Measurements from ENCODE around the gene DNM2. TPM values are rescaled to one million over a fixed set of nuclear protein-coding genes. Genes with fewer than 3 reads are reported as not detected.
A peak's percentile ranks its signal among the peaks of the same experiment; 100 is the strongest.

The DNM2 gene
- total and polyA plus RNA-seq, 2 of the 13 experiments (the other 11 are each of a cell fraction or from before 2014, with no cell fraction given) = 41.7 to 59.8 TPM

DNA sequence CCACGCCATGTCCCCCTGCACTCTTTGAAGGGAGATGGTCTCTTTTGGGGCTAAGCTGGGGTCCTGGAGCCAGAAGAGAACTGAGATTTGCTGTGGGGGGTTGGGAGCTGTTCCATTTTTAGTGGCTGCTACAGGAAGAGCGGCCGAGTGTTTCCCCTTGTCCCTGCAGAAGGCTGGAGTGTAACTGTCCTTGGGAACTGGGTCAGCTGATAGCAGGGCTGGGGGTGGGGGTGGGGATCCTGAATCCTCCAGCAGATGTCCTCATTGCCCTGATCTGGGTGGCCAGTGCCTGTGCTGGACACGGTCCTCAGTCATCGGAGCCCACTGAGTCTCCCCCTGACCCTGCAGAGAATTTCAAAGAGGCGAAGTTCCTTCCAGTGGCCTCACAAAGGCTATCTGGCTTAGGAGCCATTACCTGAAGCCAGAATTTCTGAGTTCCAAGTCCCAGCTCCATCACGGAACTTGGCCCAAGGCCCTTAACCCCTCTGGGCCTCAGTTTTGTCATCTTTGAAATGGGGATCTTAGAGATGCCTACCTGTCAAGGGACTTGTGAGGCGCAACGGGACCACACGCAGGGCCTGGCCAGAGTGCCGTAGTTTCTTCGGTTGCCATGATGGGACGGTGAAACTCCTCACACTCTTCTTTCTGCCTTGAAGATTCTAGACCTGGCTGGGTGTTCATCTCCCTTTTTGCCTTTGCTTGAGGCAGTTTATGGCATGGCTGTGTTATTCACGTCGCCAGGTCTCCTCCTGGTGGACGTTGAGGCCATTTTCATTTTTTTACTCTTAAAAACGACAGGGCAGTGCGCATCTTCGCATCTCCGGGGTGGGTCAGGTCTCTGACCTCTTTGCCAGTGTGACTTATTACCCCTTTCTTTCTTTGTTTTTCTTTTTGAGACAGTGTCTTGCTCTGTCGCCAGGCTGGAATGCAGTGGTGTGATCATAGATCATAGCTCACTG, 51.9 kb downstream of the DNM2 start (continued):
- TF ChIP-seq KDM5B (CRISPR knock-in tag; IDR thresholded peaks at IDR 0.05; ENCODE audit: borderline replicate concordance) = no peak
- TF ChIP-seq ZNF205 (CRISPR knock-in tag; IDR thresholded peaks at IDR 0.05) = no peak
- no peak for TF ChIP-seq ZNF383 (CRISPR knock-in tag; IDR thresholded peaks at IDR 0.05; ENCODE audit: borderline replicate concordance)
- no peak for TF ChIP-seq SALL2 (CRISPR knock-in tag; IDR thresholded peaks at IDR 0.05)
- TF ChIP-seq SNAI1 (CRISPR knock-in tag; IDR thresholded peaks at IDR 0.05; ENCODE audit: borderline replicate concordance) = no peak
- TF ChIP-seq, protein P1, sequence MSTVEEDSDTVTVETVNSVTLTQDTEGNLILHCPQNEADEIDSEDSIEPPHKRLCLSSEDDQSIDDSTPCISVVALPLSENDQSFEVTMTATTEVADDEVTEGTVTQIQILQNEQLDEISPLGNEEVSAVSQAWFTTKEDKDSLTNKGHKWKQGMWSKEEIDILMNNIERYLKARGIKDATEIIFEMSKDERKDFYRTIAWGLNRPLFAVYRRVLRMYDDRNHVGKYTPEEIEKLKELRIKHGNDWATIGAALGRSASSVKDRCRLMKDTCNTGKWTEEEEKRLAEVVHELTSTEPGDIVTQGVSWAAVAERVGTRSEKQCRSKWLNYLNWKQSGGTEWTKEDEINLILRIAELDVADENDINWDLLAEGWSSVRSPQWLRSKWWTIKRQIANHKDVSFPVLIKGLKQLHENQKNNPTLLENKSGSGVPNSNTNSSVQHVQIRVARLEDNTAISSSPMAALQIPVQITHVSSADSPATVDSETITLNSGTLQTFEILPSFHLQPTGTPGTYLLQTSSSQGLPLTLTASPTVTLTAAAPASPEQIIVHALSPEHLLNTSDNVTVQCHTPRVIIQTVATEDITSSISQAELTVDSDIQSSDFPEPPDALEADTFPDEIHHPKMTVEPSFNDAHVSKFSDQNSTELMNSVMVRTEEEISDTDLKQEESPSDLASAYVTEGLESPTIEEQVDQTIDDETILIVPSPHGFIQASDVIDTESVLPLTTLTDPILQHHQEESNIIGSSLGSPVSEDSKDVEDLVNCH (CRISPR knock-in tag; IDR thresholded peaks at IDR 0.05) = no peak
- 0 out of 4 replicates have a peak, but pooled peaks of 1 of the 2 experiments have one; percentile 33 for TF ChIP-seq EP300 (IDR thresholded peaks at IDR 0.05; ENCODE audit: low read depth in 2 of 2, low read length in 2 of 2)
- TF ChIP-seq EP300 (CRISPR knock-in tag; IDR thresholded peaks at IDR 0.05; ENCODE audit: borderline replicate concordance) = no peak
- TF ChIP-seq ZKSCAN1 (IDR thresholded peaks at IDR 0.05; ENCODE audit: low read length) = no peak
- TF ChIP-seq HOXA9 (CRISPR knock-in tag; IDR thresholded peaks at IDR 0.05; ENCODE audit: borderline replicate concordance) = no peak
- TF ChIP-seq ZBTB42 (CRISPR knock-in tag; IDR thresholded peaks at IDR 0.05) = no peak
- no peak for TF ChIP-seq CBX5 (CRISPR knock-in tag; IDR thresholded peaks at IDR 0.05; ENCODE audit: borderline replicate concordance)
- no peak for TF ChIP-seq SMAD3 (CRISPR knock-in tag; IDR thresholded peaks at IDR 0.05)
- TF ChIP-seq ZFYVE20 (CRISPR knock-in tag; IDR thresholded peaks at IDR 0.05; ENCODE audit: borderline replicate concordance, low read depth) = no peak
- TF ChIP-seq, protein P2, sequence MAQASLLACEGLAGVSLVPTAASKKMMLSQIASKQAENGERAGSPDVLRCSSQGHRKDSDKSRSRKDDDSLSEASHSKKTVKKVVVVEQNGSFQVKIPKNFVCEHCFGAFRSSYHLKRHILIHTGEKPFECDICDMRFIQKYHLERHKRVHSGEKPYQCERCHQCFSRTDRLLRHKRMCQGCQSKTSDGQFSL (CRISPR knock-in tag; IDR thresholded peaks at IDR 0.05) = no peak
- TF ChIP-seq, protein P3, sequence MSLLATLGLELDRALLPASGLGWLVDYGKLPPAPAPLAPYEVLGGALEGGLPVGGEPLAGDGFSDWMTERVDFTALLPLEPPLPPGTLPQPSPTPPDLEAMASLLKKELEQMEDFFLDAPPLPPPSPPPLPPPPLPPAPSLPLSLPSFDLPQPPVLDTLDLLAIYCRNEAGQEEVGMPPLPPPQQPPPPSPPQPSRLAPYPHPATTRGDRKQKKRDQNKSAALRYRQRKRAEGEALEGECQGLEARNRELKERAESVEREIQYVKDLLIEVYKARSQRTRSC (CRISPR knock-in tag; IDR thresholded peaks at IDR 0.05; ENCODE audit: low read depth) = no peak
- TF ChIP-seq ZNF329 (CRISPR knock-in tag; IDR thresholded peaks at IDR 0.05; ENCODE audit: low read depth) = no peak
- TF ChIP-seq ZSCAN22 (CRISPR knock-in tag; IDR thresholded peaks at IDR 0.05) = 0 out of 2 replicates have a peak, but pooled peaks have one; percentile 52
- TF ChIP-seq ATM (IDR thresholded peaks at IDR 0.05; ENCODE audit: borderline replicate concordance) = no peak
- TF ChIP-seq, protein P4, sequence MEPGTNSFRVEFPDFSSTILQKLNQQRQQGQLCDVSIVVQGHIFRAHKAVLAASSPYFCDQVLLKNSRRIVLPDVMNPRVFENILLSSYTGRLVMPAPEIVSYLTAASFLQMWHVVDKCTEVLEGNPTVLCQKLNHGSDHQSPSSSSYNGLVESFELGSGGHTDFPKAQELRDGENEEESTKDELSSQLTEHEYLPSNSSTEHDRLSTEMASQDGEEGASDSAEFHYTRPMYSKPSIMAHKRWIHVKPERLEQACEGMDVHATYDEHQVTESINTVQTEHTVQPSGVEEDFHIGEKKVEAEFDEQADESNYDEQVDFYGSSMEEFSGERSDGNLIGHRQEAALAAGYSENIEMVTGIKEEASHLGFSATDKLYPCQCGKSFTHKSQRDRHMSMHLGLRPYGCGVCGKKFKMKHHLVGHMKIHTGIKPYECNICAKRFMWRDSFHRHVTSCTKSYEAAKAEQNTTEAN (CRISPR knock-in tag; conservative IDR thresholded peaks at IDR 0.05) = no peak
- TF ChIP-seq HMG20A (CRISPR knock-in tag; IDR thresholded peaks at IDR 0.05; ENCODE audit: borderline replicate concordance) = no peak
- TF ChIP-seq SKI (IDR thresholded peaks at IDR 0.05; ENCODE audit: partially characterized antibody) = no peak
- TF ChIP-seq, protein P5, sequence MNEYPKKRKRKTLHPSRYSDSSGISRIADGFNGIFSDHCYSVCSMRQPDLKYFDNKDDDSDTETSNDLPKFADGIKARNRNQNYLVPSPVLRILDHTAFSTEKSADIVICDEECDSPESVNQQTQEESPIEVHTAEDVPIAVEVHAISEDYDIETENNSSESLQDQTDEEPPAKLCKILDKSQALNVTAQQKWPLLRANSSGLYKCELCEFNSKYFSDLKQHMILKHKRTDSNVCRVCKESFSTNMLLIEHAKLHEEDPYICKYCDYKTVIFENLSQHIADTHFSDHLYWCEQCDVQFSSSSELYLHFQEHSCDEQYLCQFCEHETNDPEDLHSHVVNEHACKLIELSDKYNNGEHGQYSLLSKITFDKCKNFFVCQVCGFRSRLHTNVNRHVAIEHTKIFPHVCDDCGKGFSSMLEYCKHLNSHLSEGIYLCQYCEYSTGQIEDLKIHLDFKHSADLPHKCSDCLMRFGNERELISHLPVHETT (CRISPR knock-in tag; conservative IDR thresholded peaks at IDR 0.05) = no peak

All from HepG2 (cell line).